ENCODE measurements around the gene FSTL4. TPM values are rescaled to one million over a fixed set of nuclear protein-coding genes. Genes with fewer than 3 reads are reported as not detected.

The FSTL4 gene
- total and polyA plus RNA-seq, 9 donors = 0.07 to 0.22 (median 0.15) TPM; not detected in 4

GRCh38 chr5:133385346-133385745, 227.0 kb downstream of the FSTL4 start:
- no peak for DNase-seq
- H3K4me3 ChIP-seq = no peak overlapping the region
- no peaks in the 10 kb centered on the region for H3K27me3 ChIP-seq
- TF ChIP-seq POLR2A (IDR thresholded peaks at IDR 0.05) = no peak
- no peaks in the 10 kb centered on the region for H3K36me3 ChIP-seq
- intact Hi-C loops (cut with DNase I) = no loop called here
- 87 to 92% (median 89%) methylated on average over 5 of the region's 5 CpGs for WGBS, 3 donors
- H3K4me1 ChIP-seq (ENCODE audit: insufficient read depth) = no peaks in the 10 kb centered on the region
- no peaks in the 10 kb centered on the region for H3K9me3 ChIP-seq
- H3K27ac ChIP-seq = no peak overlapping the region

- 86 to 90% (median 90%) methylated on average over 9 of the region's 9 CpGs for WGBS, 3 donors
Observed at GRCh38 chr5:133384903-133385302, 227.4 kb downstream of the FSTL4 start.

GRCh38 chr5:133384120-133384855, 228.1 kb downstream of the FSTL4 start:
- H3K36me3 ChIP-seq = no peaks in the 10 kb centered on the region
- intact Hi-C loops (cut with DNase I) = loop anchor here in 1 of 4 donors (5.0 kb wide), 1 partner anchor 397 kb away; no protein-coding TSS in a partner anchor
- no peak overlapping the region for H3K27ac ChIP-seq
- no peak overlapping the region for H3K4me3 ChIP-seq
- no peak for TF ChIP-seq POLR2A (IDR thresholded peaks at IDR 0.05)
- no peak for TF ChIP-seq EP300 (IDR thresholded peaks at IDR 0.05)
- TF ChIP-seq CTCF (IDR thresholded peaks at IDR 0.05) = no peak
- DNase-seq = no peak
- no peaks in the 10 kb centered on the region for H3K9me3 ChIP-seq
- WGBS, 3 donors = 87 to 91% (median 90%) methylated on average over 12 of the region's 12 CpGs
- no peaks in the 10 kb centered on the region for H3K27me3 ChIP-seq
- no peaks in the 10 kb centered on the region for H3K4me1 ChIP-seq (ENCODE audit: insufficient read depth)

More at GRCh38 chr5:133384903-133385302, 227.4 kb downstream of the FSTL4 start:
- H3K4me1 ChIP-seq (ENCODE audit: insufficient read depth) = no peaks in the 10 kb centered on the region
- TF ChIP-seq POLR2A (IDR thresholded peaks at IDR 0.05) = no peak
- no peak for TF ChIP-seq EP300 (IDR thresholded peaks at IDR 0.05)
- TF ChIP-seq CTCF (IDR thresholded peaks at IDR 0.05) = no peak
- no peaks in the 10 kb centered on the region for H3K36me3 ChIP-seq
- no peaks in the 10 kb centered on the region for H3K27me3 ChIP-seq
- H3K27ac ChIP-seq = no peak overlapping the region
- H3K4me3 ChIP-seq = no peak overlapping the region
- DNase-seq = no peak
- H3K9me3 ChIP-seq = no peaks in the 10 kb centered on the region
- intact Hi-C loops (cut with DNase I) = loop anchor here in 1 of 4 donors (5.0 kb wide), 1 partner anchor 398 kb away; no protein-coding TSS in a partner anchor

GRCh38 chr5:133383580-133383939, 228.8 kb downstream of the FSTL4 start:
- Histone ChIP-seq H3K4me1 (ENCODE audit: insufficient read depth) (no peaks in the 10 kb centered on the region), H3K36me3 (no peaks in the 10 kb centered on the region), H3K4me3 (no peak overlapping the region), H3K27me3 (no peaks in the 10 kb centered on the region), H3K27ac (no peak overlapping the region), H3K9me3 (no peaks in the 10 kb centered on the region)
- intact Hi-C loops (cut with DNase I) = loop anchor here in 1 of 4 donors (5.0 kb wide), 1 partner anchor 396 kb away; no protein-coding TSS in a partner anchor
- no peak for DNase-seq
- TF ChIP-seq CTCF (IDR thresholded peaks at IDR 0.05) = no peak
- no peak for TF ChIP-seq EP300 (IDR thresholded peaks at IDR 0.05)
- TF ChIP-seq POLR2A (IDR thresholded peaks at IDR 0.05) = no peak
- WGBS, 3 donors = 23 to 40% (median 26%) methylated on average over 9 of the region's 9 CpGs

All from ovary (tissue), 9 donors.